ENCODE measurements around the gene DAGLA. TPM values are rescaled to one million over a fixed set of nuclear protein-coding genes. Genes with fewer than 3 reads are reported as not detected.

DAGLA gene, protein sequence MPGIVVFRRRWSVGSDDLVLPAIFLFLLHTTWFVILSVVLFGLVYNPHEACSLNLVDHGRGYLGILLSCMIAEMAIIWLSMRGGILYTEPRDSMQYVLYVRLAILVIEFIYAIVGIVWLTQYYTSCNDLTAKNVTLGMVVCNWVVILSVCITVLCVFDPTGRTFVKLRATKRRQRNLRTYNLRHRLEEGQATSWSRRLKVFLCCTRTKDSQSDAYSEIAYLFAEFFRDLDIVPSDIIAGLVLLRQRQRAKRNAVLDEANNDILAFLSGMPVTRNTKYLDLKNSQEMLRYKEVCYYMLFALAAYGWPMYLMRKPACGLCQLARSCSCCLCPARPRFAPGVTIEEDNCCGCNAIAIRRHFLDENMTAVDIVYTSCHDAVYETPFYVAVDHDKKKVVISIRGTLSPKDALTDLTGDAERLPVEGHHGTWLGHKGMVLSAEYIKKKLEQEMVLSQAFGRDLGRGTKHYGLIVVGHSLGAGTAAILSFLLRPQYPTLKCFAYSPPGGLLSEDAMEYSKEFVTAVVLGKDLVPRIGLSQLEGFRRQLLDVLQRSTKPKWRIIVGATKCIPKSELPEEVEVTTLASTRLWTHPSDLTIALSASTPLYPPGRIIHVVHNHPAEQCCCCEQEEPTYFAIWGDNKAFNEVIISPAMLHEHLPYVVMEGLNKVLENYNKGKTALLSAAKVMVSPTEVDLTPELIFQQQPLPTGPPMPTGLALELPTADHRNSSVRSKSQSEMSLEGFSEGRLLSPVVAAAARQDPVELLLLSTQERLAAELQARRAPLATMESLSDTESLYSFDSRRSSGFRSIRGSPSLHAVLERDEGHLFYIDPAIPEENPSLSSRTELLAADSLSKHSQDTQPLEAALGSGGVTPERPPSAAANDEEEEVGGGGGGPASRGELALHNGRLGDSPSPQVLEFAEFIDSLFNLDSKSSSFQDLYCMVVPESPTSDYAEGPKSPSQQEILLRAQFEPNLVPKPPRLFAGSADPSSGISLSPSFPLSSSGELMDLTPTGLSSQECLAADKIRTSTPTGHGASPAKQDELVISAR
- 0.16 and 0.49 TPM in 2 replicates for total RNA-seq

DNA sequence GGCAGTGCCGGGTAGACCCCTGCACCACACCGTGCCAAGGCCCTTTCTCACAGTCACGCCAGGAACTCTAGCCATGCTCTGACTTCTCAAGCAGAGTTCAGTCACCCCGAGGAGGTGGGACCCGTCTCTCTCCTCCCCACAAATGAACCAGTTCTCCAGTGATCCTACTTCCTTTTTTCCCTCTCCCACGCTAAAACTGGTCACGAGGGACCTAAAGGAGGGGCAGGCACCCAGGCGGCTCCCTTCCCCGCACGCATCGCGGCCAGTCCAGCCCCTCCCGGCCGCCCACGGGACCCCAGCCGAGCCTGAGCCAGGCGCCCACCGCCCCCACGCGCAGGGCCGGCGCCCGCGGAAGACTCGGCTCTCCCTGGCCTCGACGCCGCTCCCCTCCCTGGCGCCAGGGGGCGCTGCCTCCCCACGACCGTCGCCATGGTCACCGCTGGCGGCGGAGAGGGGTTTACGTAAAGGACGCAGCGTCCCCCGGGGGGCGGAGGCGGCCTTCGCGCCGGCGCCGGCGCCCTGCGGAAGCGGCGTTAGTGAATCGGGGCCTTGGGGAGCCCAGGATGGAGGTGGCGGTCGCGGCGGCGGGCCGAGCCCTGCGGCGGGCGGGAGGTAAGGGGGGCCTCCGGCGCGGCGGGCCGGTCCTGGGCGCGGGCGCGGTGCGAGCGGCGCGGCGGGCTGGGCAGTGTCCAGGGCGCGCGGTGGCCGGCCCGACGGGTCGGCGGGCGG, at the start of gene DAGLA:
Gene DAGLA, plus strand, starts transcription at position 499 of the 729 bp plus-strand sequence. CDS start 39,765 bp downstream, outside the sequence.

DNA sequence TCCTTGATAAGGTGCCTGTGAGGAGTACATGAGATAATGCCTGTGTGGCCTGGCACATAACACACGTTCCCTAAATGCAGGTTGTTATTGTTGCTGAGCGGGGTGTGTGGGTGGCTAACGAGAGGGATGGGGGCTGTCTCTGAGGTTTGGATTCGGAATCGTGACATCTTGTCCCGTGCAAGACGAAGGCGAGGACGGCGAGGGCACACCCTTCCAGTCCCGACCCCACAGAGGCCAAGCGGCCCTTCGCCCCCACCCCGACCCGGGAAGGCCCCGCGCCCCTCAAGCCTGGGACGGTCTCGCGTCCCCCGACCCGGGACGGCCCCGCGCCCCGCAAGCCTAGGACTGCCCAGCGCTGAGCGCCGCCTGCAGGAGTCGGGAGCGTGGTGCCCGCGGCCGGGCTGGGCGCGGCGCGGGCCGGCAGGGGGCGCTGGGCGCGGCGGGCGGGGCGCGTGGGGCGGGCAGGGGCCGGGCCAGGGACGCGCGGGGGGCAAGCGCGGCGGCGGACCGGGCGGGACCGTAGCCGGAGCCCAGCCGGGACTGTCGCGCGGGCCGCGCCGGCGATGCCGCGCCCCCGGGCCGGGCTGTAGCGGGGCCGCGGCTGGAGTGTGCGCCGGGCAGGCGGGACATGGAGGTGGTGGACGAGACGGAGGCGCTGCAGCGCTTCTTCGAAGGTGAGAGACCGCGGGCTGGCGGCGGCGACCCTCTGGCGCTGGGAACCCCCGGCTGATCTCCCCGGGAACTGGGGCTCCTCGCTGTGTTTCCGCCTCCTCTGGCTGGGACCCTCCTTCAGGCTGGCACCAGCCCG, 72.1 kb downstream of the DAGLA start, which contains the start of gene MYRF:
Gene MYRF, plus strand, starts transcription at position 520 of the 808 bp plus-strand sequence. Its CDS starts 109 bp downstream, at position 629.

DNA sequence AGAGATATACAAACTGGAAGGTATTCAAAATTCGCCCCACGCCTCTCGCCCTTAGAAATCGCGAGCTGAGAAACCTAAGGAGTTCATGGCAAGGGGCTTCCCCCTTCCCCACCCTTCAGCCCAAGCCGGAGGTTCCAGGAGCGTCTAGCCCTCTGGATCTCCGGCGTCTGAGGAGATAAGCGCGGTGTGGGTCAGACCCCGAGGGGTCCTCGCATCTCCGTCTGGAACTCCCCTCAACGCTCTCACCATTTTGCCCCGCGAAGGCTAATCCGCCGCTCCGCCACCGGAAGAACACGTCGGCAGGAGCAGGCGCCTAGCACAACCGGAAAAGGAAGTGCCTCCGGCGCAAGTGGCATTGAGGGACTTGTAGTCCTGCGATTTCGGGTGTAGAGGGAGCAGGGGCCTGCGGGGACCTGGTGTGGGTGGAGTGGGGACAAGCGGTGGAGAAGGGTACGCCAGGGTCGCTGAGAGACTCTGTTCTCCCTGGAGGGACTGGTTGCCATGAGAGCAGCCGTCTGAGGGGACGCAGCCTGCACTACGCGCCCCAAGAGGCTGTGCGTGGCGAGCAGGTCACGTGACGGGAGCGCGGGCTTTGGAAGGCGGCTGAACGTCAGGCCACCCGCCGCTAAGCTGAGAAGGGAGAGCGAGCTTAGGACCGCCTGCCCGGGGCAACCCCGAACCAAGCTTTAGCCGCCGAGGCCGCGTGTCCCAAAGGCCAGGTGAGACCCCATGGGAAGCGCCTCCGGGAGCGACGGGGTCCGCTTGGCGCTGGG, 112.3 kb downstream of the DAGLA start, which contains the start of the genes FEN1 and TMEM258:
Gene FEN1, plus strand, starts transcription at position 602 of the 773 bp plus-strand sequence. CDS start 2,451 bp downstream, outside the sequence.
Gene TMEM258, minus strand, starts transcription at position 290 of the 773 bp plus-strand sequence. Its CDS starts 41 bp downstream, at position 249.

Other genes starting within 250 kb of the DAGLA start
- not detected in 2 replicates for gene LRRC10B, start 171.6 kb upstream of the DAGLA start, total RNA-seq
- gene SYT7, start 99.3 kb upstream of the DAGLA start, total RNA-seq: 3.6 and 10.8 TPM in 2 replicates
- gene MYRF, start 72.2 kb downstream of the DAGLA start, total RNA-seq: 0.04 TPM in 1 of 2 replicates, not detected in the other
- gene TMEM258, start 112.2 kb downstream of the DAGLA start, total RNA-seq: 94.1 and 112 TPM in 2 replicates
- gene FEN1, start 112.5 kb downstream of the DAGLA start, total RNA-seq: 16.6 and 63.6 TPM in 2 replicates
- 32.8 and 54.6 TPM in 2 replicates for gene FADS1, start 136.6 kb downstream of the DAGLA start, total RNA-seq
- gene FADS2, start 147.9 kb downstream of the DAGLA start, total RNA-seq: 162 and 243 TPM in 2 replicates
- 33.4 and 130 TPM in 2 replicates for gene FADS3, start 211.2 kb downstream of the DAGLA start, total RNA-seq
- gene RAB3IL1, start 237.2 kb downstream of the DAGLA start, total RNA-seq: 0.53 and 0.78 TPM in 2 replicates

Data from hair follicular keratinocyte (primary cell).